NCI-H2107 treated with DMSO at 0.1 percent for 48 hours (cell line): ENCODE data around the gene PSME3.
"Not testable (repeated sequence)": the region's sequence is repeated elsewhere in the genome, so short reads cannot be mapped to it uniquely, and the experiment has no call there.

Experiments
- DNase-seq: peaks from one replicate; lab custom pipeline; 2025; ENCODE audit not compliant: unreplicated experiment; lab: John Stamatoyannopoulos, UW

Gene PSME3

DNA sequence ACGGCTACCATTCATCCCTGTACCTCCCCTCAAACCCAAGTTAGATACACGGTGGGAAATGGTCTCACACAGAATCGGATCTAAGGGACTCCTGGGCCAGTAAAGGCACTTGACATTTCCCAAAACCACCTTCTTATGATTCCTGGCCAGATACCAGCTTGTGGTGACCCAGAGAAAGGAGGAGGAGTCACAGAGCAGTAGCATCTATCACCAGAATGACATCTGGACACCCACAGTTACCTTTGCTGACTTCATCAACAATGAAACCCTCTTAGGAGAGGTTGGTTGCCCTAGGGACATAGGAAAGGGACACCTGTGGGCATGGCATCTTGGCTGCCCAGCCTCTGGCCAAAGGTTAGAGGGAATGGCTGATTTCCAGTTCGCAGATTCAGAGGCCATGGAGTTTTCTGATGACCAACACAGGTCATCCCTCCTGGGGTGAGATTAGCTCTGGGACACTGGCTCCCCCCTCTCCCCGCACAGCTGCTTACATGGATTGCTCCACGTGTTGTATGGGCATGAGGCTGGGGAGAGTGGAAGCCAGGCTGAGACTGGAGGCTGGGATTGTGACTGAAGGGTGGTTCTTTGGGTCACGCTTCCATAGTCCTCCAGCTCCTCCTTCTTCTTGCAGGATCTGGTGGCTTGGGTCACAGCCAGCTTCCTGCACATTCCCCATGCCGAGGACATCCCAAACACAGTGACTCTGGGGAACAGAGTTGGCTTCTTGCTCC is 16.4 kb downstream of the PSME3 start:
- no peak for DNase-seq

DNA sequence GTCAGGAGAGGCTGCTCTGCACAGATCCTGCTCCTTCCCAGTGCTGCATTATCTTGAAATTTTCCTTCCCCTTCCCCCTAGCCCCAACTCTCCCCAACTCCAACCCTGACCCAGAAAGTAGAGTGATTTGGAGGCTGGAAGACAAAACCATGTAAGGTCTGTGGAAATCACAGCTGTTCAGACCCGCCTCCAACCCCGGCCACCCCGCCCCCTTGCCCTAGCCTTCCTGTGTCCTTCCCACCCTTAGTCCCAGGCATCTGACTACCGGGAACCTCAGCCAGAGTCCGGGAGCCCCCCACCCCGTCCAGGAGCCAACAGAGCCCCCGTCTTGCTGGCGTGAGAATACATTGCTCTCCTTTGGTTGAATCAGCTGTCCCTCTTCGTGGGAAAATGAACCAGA is 17.8 kb downstream of the PSME3 start, which contains the start of gene AOC3:
AOC3 (plus strand) TSS at position 246 of the 400 bp plus-strand sequence; CDS start at position 391, 145 bp downstream.
- no peak for DNase-seq

DNA sequence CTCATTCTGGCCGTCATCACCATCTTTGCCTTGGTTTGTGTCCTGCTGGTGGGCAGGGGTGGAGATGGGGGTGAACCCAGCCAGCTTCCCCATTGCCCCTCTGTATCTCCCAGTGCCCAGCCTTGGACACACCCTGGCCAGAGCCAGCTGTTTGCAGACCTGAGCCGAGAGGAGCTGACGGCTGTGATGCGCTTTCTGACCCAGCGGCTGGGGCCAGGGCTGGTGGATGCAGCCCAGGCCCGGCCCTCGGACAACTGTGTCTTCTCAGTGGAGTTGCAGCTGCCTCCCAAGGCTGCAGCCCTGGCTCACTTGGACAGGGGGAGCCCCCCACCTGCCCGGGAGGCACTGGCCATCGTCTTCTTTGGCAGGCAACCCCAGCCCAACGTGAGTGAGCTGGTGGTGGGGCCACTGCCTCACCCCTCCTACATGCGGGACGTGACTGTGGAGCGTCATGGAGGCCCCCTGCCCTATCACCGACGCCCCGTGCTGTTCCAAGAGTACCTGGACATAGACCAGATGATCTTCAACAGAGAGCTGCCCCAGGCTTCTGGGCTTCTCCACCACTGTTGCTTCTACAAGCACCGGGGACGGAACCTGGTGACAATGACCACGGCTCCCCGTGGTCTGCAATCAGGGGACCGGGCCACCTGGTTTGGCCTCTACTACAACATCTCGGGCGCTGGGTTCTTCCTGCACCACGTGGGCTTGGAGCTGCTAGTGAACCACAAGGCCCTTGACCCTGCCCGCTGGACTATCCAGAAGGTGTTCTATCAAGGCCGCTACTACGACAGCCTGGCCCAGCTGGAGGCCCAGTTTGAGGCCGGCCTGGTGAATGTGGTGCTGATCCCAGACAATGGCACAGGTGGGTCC is 18.4 kb downstream of the PSME3 start:
- not testable (repeated sequence) for DNase-seq

DNA sequence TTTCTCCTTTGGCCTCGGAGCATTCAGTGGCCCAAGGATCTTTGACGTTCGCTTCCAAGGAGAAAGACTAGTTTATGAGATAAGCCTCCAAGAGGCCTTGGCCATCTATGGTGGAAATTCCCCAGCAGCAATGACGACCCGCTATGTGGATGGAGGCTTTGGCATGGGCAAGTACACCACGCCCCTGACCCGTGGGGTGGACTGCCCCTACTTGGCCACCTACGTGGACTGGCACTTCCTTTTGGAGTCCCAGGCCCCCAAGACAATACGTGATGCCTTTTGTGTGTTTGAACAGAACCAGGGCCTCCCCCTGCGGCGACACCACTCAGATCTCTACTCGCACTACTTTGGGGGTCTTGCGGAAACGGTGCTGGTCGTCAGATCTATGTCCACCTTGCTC is 19.2 kb downstream of the PSME3 start:
- DNase-seq = no peak

DNA sequence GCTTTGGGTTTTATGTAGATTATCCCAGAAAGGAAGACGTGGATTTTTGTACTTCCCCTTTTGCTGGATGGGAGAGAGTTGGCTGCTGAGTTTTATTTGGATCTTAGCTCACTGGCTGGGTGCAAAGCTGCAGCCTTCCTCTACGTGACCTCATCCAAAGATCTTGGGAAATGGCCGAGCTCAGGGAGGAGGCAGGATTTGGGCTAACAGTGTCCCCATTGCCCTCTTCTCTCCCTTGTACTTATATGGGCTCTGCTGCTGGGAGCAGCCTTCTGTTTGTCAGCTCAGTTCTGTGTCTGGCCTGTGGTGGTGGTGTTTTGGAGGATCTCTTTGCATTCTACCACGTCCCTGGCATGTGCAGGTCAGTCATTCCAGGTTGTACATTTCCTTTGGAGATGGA is 19.8 kb downstream of the PSME3 start:
- DNase-seq = no peak

DNA sequence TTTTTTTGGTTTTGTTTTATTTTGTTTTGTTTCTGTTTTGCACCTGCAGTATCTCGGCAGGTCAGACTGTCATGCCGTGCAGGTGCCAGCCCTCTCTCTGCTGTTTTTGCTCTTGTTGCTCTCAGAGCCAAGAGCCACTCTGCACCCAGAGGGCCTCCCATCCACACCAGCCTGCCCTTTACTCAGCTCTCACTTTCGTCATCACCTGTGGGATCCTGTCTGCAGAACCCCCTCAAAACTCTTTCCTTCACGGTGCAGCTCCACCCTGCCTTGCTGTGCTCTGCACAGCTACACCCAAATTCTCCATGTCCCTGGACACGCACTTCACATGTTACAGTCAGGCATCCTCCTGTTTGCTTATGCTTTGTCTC is 20.4 kb downstream of the PSME3 start:
- DNase-seq = no peak

DNA sequence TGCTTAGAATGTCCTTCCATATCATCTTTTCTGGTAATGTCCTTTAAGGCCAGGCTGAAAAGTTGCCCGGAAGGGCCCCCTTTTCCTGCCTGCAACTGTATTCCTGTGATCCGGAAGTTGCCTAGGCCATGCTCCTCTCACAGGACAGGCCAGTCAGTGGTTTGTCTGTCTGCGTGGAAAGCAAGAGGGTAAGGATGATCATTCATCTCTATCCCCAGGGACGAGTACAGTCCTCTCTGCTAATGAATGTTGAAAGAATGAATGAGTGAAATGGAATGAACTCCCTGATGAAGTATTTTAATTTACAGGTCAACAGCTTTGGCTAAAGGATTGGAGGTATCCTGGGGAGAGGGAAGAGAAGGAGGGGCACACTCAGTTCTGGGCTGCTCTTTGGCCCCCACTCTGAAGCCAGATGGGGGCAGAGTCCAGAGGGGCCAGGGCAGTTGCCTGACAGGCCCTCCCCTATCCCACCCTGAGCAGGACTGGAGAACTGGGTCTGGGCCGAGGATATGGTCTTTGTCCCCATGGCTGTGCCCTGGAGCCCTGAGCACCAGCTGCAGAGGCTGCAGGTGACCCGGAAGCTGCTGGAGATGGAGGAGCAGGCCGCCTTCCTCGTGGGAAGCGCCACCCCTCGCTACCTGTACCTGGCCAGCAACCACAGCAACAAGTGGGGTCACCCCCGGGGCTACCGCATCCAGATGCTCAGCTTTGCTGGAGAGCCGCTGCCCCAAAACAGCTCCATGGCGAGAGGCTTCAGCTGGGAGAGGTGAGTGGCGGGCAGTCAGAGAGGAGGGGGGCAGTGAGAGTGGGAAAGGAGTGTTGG is 21.0 kb downstream of the PSME3 start:
- no peak for DNase-seq

DNA sequence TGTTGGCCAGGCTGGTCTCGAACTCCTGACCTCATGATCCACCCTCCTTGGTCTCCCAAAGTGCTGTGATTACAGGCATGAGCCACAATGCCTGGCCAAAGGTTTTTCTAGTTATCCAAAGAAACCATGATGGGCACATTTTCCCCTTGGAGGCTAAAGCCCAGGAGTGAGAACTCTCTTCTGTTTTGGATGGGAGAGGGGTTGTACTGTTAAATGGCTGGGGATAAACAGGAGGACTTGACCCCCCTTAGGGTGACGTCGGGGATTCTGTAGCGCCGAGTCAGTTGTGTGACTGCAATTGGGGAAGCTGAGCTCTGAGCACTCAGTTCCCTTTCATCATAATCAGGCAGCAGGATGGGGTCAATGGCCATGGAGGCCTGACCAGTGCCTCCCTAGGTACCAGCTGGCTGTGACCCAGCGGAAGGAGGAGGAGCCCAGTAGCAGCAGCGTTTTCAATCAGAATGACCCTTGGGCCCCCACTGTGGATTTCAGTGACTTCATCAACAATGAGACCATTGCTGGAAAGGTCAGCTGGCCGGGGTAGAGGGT is 21.9 kb downstream of the PSME3 start:
- DNase-seq = no peak

DNA sequence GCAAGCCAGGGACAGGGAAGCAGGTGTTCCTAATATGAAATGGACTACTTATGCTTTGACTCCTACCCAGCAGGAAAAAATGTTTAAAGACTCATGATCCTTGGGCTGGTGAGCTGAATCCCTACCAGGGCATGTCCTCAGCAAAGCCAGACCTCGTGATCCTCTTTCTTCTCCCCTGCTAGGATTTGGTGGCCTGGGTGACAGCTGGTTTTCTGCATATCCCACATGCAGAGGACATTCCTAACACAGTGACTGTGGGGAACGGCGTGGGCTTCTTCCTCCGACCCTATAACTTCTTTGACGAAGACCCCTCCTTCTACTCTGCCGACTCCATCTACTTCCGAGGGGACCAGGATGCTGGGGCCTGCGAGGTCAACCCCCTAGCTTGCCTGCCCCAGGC is 22.9 kb downstream of the PSME3 start:
- not testable (repeated sequence) for DNase-seq

DNA sequence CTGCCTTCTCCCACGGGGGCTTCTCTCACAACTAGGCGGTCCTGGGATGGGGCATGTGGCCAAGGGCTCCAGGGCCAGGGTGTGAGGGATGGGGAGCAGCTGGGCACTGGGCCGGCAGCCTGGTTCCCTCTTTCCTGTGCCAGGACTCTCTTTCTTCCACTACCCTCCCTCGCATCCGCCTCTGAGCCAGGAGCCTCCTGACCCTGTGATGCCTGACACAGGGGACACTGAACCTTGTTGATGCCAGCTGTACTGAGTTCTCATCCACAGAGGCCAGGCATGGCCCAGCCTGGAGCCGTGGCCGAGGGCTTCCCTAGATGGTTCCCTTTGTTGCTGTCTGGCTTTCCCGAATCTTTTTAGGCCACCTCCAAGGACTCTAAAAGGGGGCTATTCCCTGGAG is 23.3 kb downstream of the PSME3 start:
- not testable (repeated sequence) for DNase-seq

DNA sequence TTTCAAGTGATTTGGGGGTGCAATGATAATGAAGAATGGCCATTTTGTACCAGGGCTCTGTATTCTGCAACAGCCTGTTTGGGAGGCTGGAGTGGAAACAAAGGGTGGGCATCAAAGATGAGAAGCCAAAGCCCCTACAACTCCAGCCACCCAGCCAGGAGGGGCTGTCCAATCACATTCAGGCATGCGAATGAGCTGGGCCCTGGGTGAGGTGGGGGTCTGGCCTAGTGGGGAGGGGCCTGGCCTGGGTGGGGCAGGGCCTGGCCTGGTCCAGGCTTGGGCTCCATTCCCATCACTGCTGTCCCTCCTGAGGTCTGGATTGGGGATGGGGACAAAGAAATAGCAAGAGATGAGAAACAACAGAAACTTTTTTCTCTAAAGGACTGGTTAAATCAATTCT is 24.2 kb downstream of the PSME3 start:
- no peak for DNase-seq

DNA sequence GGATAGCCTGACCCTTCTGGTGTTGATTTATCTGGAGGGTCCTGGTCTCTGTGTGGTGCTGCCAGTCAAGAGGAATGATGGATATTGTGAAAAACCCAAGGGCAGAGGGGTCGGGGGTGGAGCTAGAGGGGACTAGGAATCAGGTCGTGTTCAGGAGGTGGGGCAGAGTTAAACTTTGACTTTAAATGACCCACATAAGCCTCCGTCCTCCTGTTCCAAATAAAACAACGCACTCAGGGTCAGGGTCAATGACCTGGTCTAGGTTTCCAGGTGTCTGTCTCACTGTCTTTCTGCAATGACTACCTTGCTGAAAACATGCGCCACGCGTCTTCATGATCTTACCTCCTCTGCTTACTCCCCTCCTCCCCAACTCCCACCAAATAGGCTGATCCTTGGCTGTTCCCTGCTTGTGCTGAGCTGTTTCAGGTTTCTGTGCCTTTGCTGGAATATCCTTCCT is 32.5 kb downstream of the PSME3 start:
- DNase-seq = no peak

DNA sequence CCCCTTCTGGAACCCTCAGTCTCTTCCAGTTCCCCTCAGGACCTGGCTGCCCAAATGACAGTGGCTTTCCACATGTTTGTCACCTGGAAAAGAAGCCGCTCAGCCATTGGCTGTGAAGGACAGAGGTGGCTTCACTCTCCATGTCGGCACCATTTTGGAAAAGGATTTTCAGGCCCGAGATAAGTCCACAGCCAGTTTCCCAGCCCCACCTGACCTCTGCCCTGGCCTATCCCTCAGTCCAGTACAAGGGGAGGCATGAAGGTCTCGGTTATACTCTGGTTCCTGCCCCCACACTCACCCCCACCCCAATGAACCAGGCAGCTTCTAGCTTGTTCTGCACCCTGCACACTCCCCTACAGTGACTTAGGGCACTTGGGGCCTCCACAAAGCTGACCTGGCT is 33.0 kb downstream of the PSME3 start:
- DNase-seq = no peak

DNA sequence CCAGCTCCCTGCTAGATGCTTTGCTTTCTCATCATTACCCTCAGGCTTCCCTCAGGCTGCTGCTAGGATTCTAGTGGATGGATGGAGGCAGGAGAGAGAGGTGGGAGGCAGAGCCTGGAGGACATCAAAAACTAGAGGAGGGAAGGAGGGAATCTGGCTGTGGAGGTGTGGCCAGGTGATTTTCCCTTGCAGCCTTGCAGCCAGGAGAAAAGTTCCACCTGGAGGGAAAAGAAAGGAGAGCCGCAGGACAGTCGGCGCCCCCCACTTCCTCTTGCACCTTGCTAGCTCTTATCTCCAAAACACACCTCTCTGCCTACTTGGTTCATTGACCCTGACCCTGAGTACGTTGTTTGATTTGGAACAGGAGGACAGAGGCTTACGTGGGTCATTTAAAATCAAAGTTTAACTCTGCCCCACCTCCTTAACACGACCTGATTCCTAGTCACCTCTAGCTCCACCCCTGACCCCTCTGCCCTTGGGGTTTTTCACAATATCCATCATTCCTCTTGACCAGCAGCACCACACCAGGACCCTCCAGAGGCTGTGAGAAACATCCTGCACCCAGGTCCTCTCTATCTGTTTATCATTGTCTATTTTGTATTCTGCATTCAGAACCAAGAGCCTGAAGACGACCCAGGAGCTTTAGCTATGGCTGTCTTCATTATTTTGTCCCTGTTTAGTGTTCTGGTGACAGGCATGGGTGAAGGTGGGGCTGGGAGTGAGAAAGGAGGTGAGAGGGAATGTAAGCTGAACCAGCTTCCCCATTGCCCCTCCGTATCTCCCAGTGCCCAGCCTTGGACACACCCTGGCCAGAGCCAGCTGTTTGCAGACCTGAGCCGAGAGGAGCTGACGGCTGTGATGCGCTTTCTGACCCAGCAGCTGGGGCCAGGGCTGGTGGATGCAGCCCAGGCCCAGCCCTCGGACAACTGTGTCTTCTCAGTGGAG is 33.7 kb downstream of the PSME3 start:
- DNase-seq = no peak

DNA sequence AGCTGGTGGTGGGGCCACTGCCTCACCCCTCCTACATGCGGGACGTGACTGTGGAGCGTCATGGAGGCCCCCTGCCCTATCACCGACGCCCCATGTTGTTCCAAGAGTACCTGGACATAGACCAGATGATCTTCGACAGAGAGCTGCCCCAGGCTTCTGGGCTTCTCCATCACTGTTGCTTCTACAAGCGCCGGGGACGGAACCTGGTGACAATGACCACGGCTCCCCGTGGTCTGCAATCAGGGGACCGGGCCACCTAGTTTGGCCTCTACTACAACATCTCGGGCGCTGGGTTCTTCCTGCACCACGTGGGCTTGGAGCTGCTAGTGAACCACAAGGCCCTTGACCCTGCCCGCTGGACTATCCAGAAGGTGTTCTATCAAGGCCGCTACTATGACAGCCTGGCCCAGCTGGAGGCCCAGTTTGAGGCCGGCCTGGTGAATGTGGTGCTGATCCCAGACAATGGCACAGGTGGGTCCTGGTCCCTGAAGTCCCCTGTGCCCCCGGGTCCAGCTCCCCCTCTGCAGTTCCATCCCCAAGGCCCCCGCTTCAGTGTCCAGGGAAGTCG is 34.6 kb downstream of the PSME3 start:
- not testable (repeated sequence) for DNase-seq

DNA sequence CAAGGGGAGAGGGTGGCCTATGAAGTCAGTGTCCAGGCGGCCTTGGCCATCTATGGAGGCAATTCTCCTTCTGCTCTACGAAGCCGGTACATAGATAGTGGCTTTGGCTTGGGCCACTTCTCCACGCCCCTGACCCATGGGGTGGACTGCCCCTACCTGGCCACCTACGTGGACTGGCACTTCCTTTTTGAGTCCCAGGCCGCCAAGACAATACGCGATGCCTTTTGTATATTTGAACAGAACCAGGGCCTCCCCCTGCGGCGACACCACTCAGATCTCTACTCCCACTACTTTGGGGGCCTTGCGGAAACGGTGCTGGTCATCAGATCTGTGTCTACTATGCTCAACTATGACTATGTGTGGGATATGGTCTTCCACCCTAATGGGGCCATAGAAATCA is 35.1 kb downstream of the PSME3 start:
- DNase-seq = no peak

DNA sequence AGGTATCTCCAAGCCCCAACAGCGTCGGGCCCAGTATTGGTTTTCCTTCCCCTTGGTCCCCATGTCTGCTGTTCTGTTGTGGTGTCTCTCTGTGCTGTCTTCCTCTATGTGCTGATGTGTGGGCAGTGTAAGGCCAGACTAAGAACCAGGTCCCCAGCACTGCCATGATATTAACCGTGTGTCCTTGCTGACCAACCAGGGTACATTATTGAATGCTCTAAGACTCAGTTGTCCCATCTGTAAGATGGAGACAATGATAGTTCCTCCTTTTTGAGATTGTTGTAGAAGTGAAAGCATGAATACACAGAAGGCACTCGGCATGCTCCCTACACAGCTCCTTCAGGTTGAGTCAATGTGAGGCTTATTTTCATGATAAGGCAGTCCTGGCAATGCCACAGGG is 38.5 kb downstream of the PSME3 start:
- DNase-seq = no peak

DNA sequence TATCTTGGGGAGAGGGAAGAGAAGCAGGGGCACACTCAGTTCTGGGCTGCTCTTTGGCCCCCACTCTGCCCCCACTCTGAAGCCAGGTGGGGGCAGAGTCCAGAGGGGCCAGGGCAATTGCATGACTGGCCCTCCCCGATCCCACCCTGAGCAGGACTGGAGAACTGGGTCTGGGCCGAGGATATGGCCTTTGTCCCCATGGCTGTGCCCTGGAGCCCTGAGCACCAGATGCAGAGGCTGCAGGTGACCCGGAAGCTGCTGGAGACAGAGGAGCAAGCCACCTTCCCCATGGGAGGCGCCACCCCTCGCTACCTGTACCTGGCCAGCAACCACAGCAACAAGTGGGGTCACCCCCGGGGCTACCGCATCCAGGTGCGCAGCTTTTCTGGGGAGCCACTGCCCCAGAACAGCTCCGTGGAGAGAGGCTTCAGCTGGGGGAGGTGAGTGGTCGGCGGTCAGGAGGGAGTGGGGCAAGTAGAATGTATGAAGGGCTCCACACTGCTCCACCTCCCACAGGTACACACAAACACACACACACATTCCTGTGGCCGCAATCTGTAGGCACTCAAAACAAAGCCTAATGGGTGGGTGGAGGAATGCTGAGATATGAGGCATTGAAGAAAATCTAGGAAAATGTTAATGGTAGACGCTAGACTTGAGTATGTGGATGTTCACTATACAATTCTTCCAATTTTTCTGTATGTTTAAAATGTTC is 39.2 kb downstream of the PSME3 start:
- DNase-seq = no peak

DNA sequence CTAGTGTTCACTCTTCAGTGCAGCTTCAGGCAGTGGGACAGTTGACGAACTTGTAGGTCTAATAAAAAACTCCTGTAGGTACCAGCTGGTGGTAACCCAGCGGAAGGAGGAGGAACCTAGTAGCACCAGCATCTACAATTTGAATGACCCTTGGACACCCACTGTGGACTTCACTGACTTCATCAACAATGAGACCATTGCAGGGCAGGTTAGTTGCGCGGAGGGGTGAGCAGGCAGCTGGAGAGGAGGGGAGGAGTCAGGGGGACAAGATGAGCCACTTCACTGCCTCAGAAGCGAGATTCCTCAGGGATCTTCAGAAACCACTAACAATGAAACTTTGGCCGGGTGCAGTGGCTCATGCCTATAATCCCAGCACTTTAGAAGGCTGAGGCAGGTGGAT is 40.1 kb downstream of the PSME3 start:
- no peak for DNase-seq
